ENCODE results near the gene SERPINE3. TPM values are rescaled to one million over a fixed set of nuclear protein-coding genes. Genes with fewer than 3 reads are reported as not detected.

The SERPINE3 gene
- total RNA-seq, 1 experiment from 2014 or later, result not detected

GRCh38 chr13:51339952-51340732, 651 bp downstream of the SERPINE3 start:
- ChIA-PET CTCF (no interaction called here), POLR2A (ENCODE audit: low non-redundant PET) (no interaction called here)
- no peaks in the 10 kb centered on the region for H3K36me3 ChIP-seq (ENCODE audit: insufficient read depth, low read length, poor library complexity, severe bottlenecking)
- no peaks in the 10 kb centered on the region for H3K4me1 ChIP-seq (ENCODE audit: insufficient read depth, low read length, poor library complexity, severe bottlenecking)
- TF ChIP-seq EZH2 (IDR thresholded peaks at IDR 0.05; ENCODE audit: borderline replicate concordance, low read depth, low read length, poor library complexity, severe bottlenecking), result no peak
- no peak for TF ChIP-seq CTCF (conservative IDR thresholded peaks at IDR 0.05; ENCODE audit: low read depth, low read length)
- DNase-seq (ENCODE audit: low spot score), result no peak
- no peak overlapping the region for H3K27ac ChIP-seq (ENCODE audit: low read depth, low read length, poor library complexity, severe bottlenecking)
- H3K27me3 ChIP-seq (replicated peaks; ENCODE audit: insufficient read depth, low read depth, low read length, poor library complexity), result no peaks in the 10 kb centered on the region
- H3K4me3 ChIP-seq (ENCODE audit: low read depth, low read length, poor library complexity, severe bottlenecking), result no peak overlapping the region
- no peaks in the 10 kb centered on the region for H3K9me3 ChIP-seq (ENCODE audit: low read depth, low read length, poor library complexity, severe bottlenecking)
- intact Hi-C loops (cut with micrococcal nuclease; ENCODE audit: unreplicated experiment), result no loop called here
- BruUV-seq (replicated peaks), result no TSS peak

GRCh38 chr13:51341232-51341631, 1.7 kb downstream of the SERPINE3 start:
- TF ChIP-seq CTCF (conservative IDR thresholded peaks at IDR 0.05; ENCODE audit: low read depth, low read length) (no peak), EZH2 (IDR thresholded peaks at IDR 0.05; ENCODE audit: borderline replicate concordance, low read depth, low read length, poor library complexity, severe bottlenecking) (no peak)
- no peaks in the 10 kb centered on the region for H3K4me1 ChIP-seq (ENCODE audit: insufficient read depth, low read length, poor library complexity, severe bottlenecking)
- intact Hi-C loops (cut with micrococcal nuclease; ENCODE audit: unreplicated experiment), result no loop called here
- ChIA-PET POLR2A (ENCODE audit: low non-redundant PET) (no interaction called here), CTCF (no interaction called here)
- no peak overlapping the region for H3K27ac ChIP-seq (ENCODE audit: low read depth, low read length, poor library complexity, severe bottlenecking)
- H3K36me3 ChIP-seq (ENCODE audit: insufficient read depth, low read length, poor library complexity, severe bottlenecking), result no peaks in the 10 kb centered on the region
- BruUV-seq (replicated peaks), result no TSS peak
- H3K27me3 ChIP-seq (replicated peaks; ENCODE audit: insufficient read depth, low read depth, low read length, poor library complexity), result no peaks in the 10 kb centered on the region
- H3K4me3 ChIP-seq (ENCODE audit: low read depth, low read length, poor library complexity, severe bottlenecking), result no peak overlapping the region
- no peaks in the 10 kb centered on the region for H3K9me3 ChIP-seq (ENCODE audit: low read depth, low read length, poor library complexity, severe bottlenecking)
- no peak for DNase-seq (ENCODE audit: low spot score)

- Histone ChIP-seq H3K9me3 (ENCODE audit: low read depth, low read length, poor library complexity, severe bottlenecking) (no peaks in the 10 kb centered on the region), H3K27ac (ENCODE audit: low read depth, low read length, poor library complexity, severe bottlenecking) (no peak overlapping the region), H3K27me3 (replicated peaks; ENCODE audit: insufficient read depth, low read depth, low read length, poor library complexity) (no peaks in the 10 kb centered on the region), H3K4me1 (ENCODE audit: insufficient read depth, low read length, poor library complexity, severe bottlenecking) (no peaks in the 10 kb centered on the region), H3K36me3 (ENCODE audit: insufficient read depth, low read length, poor library complexity, severe bottlenecking) (no peaks in the 10 kb centered on the region), H3K4me3 (ENCODE audit: low read depth, low read length, poor library complexity, severe bottlenecking) (no peak overlapping the region)
- TF ChIP-seq CTCF (conservative IDR thresholded peaks at IDR 0.05; ENCODE audit: low read depth, low read length) (no peak), EZH2 (IDR thresholded peaks at IDR 0.05; ENCODE audit: borderline replicate concordance, low read depth, low read length, poor library complexity, severe bottlenecking) (no peak)
- no peak for DNase-seq (ENCODE audit: low spot score)
- CTCF ChIA-PET, result no interaction called here
- intact Hi-C loops (cut with micrococcal nuclease; ENCODE audit: unreplicated experiment), result no loop called here
- BruUV-seq (replicated peaks), result no TSS peak
- POLR2A ChIA-PET (ENCODE audit: low non-redundant PET), result no interaction called here
These were observed 2.3 kb downstream of the SERPINE3 start for GRCh38 chr13:51341791-51342190.
